ENCODE results near the gene DDI2.

DNA sequence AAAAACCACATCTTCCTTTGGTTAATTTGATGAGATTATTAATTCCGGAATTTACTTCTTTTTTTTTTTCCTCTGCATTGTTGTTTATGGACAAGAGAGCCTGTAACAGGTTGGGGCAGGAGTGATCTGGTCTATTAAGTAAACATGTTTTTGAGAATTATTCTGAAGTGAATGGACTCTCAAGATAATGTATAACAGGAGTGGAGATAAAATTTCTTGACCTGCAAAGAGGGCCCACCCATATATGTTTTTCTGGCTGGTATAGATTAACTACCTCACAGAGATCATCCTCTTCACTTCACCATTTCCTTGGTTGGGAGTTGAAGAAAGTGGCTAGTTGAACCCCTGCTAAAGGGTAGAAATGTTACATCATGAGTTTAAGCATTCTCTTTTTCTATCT is 10.7 kb downstream of the DDI2 start:
- TF ChIP-seq POLR2A (IDR thresholded peaks at IDR 0.05), result no peak
- TF ChIP-seq, protein P1, sequence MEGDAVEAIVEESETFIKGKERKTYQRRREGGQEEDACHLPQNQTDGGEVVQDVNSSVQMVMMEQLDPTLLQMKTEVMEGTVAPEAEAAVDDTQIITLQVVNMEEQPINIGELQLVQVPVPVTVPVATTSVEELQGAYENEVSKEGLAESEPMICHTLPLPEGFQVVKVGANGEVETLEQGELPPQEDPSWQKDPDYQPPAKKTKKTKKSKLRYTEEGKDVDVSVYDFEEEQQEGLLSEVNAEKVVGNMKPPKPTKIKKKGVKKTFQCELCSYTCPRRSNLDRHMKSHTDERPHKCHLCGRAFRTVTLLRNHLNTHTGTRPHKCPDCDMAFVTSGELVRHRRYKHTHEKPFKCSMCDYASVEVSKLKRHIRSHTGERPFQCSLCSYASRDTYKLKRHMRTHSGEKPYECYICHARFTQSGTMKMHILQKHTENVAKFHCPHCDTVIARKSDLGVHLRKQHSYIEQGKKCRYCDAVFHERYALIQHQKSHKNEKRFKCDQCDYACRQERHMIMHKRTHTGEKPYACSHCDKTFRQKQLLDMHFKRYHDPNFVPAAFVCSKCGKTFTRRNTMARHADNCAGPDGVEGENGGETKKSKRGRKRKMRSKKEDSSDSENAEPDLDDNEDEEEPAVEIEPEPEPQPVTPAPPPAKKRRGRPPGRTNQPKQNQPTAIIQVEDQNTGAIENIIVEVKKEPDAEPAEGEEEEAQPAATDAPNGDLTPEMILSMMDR (IDR thresholded peaks at IDR 0.05), result no peak
